Colonic mucosa (tissue), 4 donors: ENCODE measurements around the gene B4GALT2. TPM values are rescaled to one million over a fixed set of nuclear protein-coding genes. Genes with fewer than 3 reads are reported as not detected.

Experiments used
- DNase-seq: peaks from one replicate; pipeline ENCODE4 v3.0.0-alpha.2; 2020
- H3K27ac ChIP-seq: fragments of 200-600 bp; one replicate; pipeline ENCODE4 v1.8.0; 2021
- H3K27me3 ChIP-seq: fragments of 200-600 bp; one replicate; pipeline ENCODE4 v1.8.0; 2021
- H3K36me3 ChIP-seq: fragments of 200-600 bp; one replicate; pipeline ENCODE4 v1.8.0; 2021
- H3K4me1 ChIP-seq: fragments of 200-600 bp; one replicate; pipeline ENCODE4 v1.8.0; 2021; ENCODE audit warnings: mild to moderate bottlenecking
- H3K4me3 ChIP-seq: fragments of 200-600 bp; one replicate; pipeline ENCODE4 v1.8.0; 2021
- H3K9ac ChIP-seq, 2 donors: one replicate each; pipeline ENCODE4 v1.7.0; 2013; ENCODE audit warnings: control low read depth in 2 of 2, low read depth in 2 of 2, low read length in 2 of 2
- H3K9me3 ChIP-seq: fragments of 200-600 bp; one replicate; pipeline ENCODE4 v1.8.0; 2021
- CTCF ChIP-seq: fragments of 200-600 bp; IDR thresholded peaks from one replicate; pipeline ENCODE4 v1.8.0; 2022; ENCODE audit warnings: antibody characterized with exemption, mild to moderate bottlenecking
- intact Hi-C: fragments of 100-400 bp; cut with DNase I; formaldehyde crosslinking; loops from one replicate; pipeline ENCODE4 v1.14.1; 2022
- total RNA-seq, 2 donors: library from RNA; stranded (reverse); fragmentation: NEBNext Ultra II Directional in 1 of 2; extraction: Animal tissue kit (Norgen Biotek cat#: 25700) in 1 of 2; gene quantifications; one replicate each; pipeline ENCODE4 v1.2.1, GENCODE V29; 2021
- donor health status: healthy.
- donor health status: DM: no; HTN: no; CAD: no.
- donor health status: DM: no; HTN: no; CAD: no.

B4GALT2 gene
- total RNA-seq, 2 donors from 2014 or later = 26.6 to 38.5 TPM

DNA sequence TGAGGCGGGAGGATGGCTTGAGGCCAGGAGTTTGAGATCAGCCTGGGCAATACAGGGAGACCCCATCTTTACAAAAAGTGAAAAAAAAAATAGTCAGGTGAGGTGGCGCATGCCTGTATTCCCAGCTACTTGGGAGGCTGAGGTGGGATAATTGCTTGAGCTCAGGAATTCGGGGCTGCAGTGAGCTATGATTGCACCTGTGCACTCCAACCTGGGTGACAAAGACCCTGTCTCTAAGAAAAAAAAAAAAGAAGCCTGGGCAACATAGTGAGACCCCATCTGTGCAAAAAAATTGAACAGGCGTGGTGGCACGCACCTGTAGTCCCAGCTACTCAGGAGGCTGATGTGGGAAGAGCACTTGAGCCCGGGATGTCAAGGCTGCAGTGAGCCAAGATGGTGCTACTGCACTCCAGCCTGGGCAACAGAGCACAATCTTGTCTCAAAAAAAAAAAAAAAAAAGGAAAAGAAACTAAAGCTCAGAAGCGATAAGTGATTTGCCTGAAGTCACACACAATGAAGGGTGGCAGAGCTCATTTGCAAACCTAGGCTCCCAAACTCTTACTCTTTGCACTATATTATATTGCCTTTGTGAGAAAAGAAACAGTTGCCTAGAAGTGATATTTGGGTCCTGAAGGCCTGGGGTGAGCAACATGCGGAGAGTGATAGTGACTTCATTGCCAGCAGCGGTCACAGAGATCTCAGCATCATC is 14.3 kb downstream of the B4GALT2 start:
- DNase-seq = no peak
- TF ChIP-seq CTCF = no peak
- intact Hi-C loops = no loop called here
- H3K9me3 ChIP-seq = no peaks in the 10 kb centered on the region
- no peak overlapping the region for H3K27ac ChIP-seq
- H3K4me1 ChIP-seq = no peaks in the 10 kb centered on the region
- no peaks in the 10 kb centered on the region for H3K27me3 ChIP-seq
- no peak overlapping the region for H3K9ac ChIP-seq
- H3K4me3 ChIP-seq = no peak overlapping the region
- H3K36me3 ChIP-seq = no peaks in the 10 kb centered on the region

- Histone ChIP-seq H3K27me3 (no peaks in the 10 kb centered on the region), H3K4me3 (no peak overlapping the region), H3K9me3 (no peaks in the 10 kb centered on the region), H3K36me3 (no peaks in the 10 kb centered on the region), H3K27ac (no peak overlapping the region), H3K9ac (no peak overlapping the region), H3K4me1 (no peaks in the 10 kb centered on the region)
- no peak for DNase-seq
- no peak for TF ChIP-seq CTCF
- intact Hi-C loops = no loop called here
These were observed 15.1 kb downstream of the B4GALT2 start for GRCh38 chr1:43994071-43994470.

GRCh38 chr1:43994794-43995790 is 16.1 kb downstream of the B4GALT2 start:
- intact Hi-C loops = no loop called here
- Histone ChIP-seq H3K4me3 (no peak overlapping the region), H3K27ac (no peak overlapping the region), H3K36me3 (no peaks in the 10 kb centered on the region), H3K27me3 (no peaks in the 10 kb centered on the region), H3K9me3 (no peaks in the 10 kb centered on the region), H3K4me1 (no peaks in the 10 kb centered on the region), H3K9ac (no peak overlapping the region)
- peak; percentile 32 for TF ChIP-seq CTCF
- peak; percentile 43 for DNase-seq

DNA sequence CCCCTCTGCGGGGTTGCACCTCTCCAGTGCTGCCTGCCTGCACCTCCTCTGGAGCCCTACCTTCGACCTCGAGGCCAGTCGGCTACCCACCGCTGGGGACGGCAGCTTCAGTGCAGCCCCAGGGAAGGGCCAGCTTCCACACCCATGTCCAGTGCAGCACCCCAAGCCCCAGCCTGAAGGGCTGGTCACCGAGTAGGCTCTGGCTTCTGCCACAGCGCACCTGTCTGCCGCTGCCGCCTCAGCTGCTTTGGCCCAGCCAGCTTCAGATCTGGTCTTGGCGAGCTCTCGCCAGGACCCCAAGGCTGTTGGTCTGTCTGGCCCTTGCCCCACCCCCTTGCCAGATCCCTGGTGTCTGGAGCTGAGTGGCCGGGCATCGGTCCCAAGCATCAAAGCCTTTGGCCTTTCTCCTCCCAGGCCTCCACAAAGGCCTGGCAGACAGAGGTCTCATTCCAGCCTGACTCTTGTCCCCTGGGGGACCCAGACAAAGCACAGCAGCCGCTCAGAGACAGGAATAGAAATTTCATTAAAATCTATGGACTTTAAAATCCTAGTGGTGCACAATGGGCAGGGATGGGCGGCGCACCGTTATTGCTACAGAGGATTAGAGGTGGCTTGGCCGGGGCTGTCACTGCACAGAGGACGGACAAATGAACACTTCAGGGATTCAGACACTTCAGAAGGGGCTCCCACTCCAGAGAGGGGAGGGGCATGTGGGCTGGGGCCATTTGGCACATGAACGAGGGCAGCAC is 17.1 kb downstream of the B4GALT2 start:
- H3K36me3 ChIP-seq = no peaks in the 10 kb centered on the region
- no peak overlapping the region for H3K9ac ChIP-seq
- H3K4me1 ChIP-seq = no peaks in the 10 kb centered on the region
- TF ChIP-seq CTCF = no peak
- intact Hi-C loops = no loop called here
- H3K9me3 ChIP-seq = no peaks in the 10 kb centered on the region
- DNase-seq = no peak
- H3K4me3 ChIP-seq = no peak overlapping the region
- H3K27ac ChIP-seq = no peak overlapping the region
- H3K27me3 ChIP-seq = no peaks in the 10 kb centered on the region

- H3K4me3 ChIP-seq = no peak overlapping the region
- no peaks in the 10 kb centered on the region for H3K27me3 ChIP-seq
- intact Hi-C loops = no loop called here
- H3K36me3 ChIP-seq = no peaks in the 10 kb centered on the region
- H3K4me1 ChIP-seq = no peaks in the 10 kb centered on the region
- H3K9ac ChIP-seq = no peak overlapping the region
- no peak overlapping the region for H3K27ac ChIP-seq
- TF ChIP-seq CTCF = no peak
- H3K9me3 ChIP-seq = no peaks in the 10 kb centered on the region
- no peak for DNase-seq
These were observed 17.7 kb downstream of the B4GALT2 start for GRCh38 chr1:43996733-43997115.
